PC-9 (cell line): ENCODE measurements around the gene TAS2R41.

Experiments
- EZH2 ChIP-seq: fragments of 200-600 bp; sonication (generic); IDR thresholded peaks from 2 replicates; pipeline ENCODE4 v1.8.0; 2017; ENCODE audit warnings: antibody characterized with exemption, low read depth
- TF ChIP-seq, protein P1 (sequence below): fragments of 200-600 bp; sonication (generic); conservative IDR thresholded peaks from 2 replicates; pipeline ENCODE4 v1.6.1; 2017; ENCODE audit warnings: mixed run types, antibody characterized with exemption, mild to moderate bottlenecking, moderate library complexity

DNA sequence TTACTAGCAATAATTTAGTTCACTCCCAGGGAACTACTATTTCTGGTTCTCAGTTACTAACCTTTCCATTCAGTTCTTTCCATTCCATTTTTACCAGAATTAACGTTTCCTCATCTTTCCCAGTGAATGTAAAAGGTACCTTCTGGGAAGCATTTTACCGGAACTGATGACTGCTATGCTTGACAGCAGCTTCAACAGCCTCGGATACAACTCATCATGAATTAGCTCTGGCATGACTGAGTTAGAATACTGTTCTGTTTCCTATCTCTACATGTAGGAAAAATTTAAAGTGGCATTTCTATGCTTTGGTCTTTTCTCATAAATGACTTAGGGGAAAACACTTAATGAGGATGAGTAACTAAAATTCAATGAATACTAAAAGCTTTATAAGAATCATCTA lies 18.6 kb downstream of the TAS2R41 start:
- TF ChIP-seq EZH2, result no peak
- TF ChIP-seq, protein P1, sequence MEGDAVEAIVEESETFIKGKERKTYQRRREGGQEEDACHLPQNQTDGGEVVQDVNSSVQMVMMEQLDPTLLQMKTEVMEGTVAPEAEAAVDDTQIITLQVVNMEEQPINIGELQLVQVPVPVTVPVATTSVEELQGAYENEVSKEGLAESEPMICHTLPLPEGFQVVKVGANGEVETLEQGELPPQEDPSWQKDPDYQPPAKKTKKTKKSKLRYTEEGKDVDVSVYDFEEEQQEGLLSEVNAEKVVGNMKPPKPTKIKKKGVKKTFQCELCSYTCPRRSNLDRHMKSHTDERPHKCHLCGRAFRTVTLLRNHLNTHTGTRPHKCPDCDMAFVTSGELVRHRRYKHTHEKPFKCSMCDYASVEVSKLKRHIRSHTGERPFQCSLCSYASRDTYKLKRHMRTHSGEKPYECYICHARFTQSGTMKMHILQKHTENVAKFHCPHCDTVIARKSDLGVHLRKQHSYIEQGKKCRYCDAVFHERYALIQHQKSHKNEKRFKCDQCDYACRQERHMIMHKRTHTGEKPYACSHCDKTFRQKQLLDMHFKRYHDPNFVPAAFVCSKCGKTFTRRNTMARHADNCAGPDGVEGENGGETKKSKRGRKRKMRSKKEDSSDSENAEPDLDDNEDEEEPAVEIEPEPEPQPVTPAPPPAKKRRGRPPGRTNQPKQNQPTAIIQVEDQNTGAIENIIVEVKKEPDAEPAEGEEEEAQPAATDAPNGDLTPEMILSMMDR, result no peak
